ENCODE results near the gene MRAP2.
"Not testable (repeated sequence)": the region's sequence is repeated elsewhere in the genome, so short reads cannot be mapped to it uniquely, and the experiment has no call there.

The MRAP2 gene

DNA sequence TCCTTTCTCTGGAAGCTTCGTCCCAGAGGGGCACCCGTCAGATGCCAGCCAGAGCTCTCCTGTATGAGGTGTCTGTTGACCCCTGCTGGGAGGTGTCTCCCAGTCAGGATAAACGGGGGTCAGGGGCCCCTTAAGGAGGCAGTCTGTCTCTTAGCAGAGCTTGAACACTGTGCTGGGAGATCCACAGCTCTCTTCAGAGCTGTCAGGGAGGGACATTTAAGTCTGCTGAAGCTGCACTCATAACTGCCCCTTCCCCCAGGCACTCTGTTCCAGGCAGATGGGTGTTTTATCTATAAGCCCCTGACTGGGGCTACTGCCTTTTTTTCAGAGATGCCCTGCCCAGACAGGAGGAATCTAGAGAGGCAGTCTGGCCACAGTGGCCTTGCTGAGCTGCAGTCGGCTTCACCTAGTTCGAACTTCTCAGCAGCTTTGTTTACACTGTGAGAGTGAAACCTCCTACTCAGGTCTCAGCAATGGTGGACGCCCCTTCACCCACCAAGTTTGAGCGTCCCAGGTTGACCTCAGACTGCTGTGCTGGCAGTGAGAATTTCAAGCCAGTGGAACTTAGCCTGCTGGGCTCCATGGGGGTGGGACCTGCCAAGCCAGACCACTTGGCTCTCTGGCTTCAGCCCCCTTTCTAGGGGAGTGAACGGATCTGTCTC, 81.5 kb downstream of the MRAP2 start:
- not testable (repeated sequence) for H3K9me3 Mint-ChIP-seq; H3K36me3 Mint-ChIP-seq (ENCODE audit: low read depth); ATAC-seq; H3K4me1 Mint-ChIP-seq; H3K27ac Mint-ChIP-seq; DNase-seq; H3K4me3 Mint-ChIP-seq
- H3K27me3 Mint-ChIP-seq, result peaks cover 14% of the 10 kb centered on the region

DNA sequence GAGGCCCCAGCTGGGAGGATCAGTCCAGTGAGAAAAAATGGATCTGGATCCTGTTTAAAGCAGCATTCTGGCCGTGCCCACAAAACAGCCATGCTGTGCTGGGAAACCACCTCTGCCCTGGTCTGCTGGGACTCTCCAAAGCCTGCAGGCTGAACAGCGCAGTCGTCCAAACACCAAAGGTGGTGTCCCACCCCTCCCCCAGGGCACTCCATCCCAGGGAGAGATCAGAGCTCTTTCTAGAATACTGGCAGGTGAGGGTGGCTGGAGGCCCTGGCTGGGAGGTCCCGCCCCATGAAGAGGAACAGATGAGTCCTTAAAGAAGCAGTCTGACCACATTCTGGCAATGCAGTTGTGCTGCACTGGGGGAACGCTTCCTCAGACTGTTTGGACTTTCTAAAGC, 84.6 kb downstream of the MRAP2 start:
- H3K4me3 Mint-ChIP-seq, result no peak overlapping the region
- H3K27ac Mint-ChIP-seq, result no peak overlapping the region

DNA sequence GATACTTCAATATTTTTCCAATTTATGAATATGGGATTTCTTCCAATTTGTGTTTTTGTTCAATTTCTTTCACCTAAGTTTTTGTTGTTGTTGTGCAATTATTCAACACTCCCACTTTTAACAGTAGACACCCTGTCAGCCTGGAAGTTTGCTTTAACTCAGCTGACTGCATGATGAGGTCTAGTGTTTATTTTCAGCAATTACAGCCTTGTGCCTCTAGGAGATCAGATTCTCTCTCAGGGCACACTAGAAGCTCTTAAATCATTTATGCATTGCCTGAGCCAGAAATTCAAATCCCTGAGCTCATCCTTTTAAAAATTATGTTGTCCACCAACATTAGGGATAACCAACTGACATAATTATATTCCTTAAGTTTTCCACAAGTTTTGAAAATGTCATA, 85.7 kb downstream of the MRAP2 start:
- Mint-ChIP-seq H3K27me3 (peaks cover 6% of the 10 kb centered on the region), H3K36me3 (ENCODE audit: low read depth) (peaks cover 18% of the 10 kb centered on the region), H3K9me3 (peaks cover 10% of the 10 kb centered on the region), H3K27ac (no peak overlapping the region), H3K4me3 (no peak overlapping the region), H3K4me1 (no peaks in the 10 kb centered on the region)
- no peak for ATAC-seq
- DNase-seq, result no peak

More for the DNA sequence above, 84.6 kb downstream of the MRAP2 start:
- ATAC-seq (no peak), DNase-seq (no peak)
- H3K36me3 Mint-ChIP-seq (ENCODE audit: low read depth), result peaks cover 9% of the 10 kb centered on the region
- H3K9me3 Mint-ChIP-seq, result peaks cover 8% of the 10 kb centered on the region
- no peaks in the 10 kb centered on the region for H3K4me1 Mint-ChIP-seq
- peaks cover 9% of the 10 kb centered on the region for H3K27me3 Mint-ChIP-seq

DNA sequence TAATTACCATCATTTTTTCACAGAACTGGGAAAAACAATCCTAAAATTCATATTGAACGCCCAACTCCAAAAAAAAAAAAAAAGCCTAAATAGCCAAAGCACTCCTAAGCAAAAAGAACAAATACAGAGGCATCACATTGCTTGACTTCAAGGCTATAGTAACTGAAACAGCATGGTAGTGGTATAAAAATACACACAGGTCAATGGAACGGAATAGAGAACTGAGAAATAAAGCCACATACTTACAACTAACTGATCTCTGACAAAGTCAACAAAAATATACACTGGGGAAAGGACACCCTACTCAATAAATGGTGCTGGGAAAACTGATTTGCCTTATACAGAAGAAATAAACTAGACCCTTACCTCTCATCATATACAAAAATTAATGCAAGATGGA, 89.6 kb downstream of the MRAP2 start:
- ATAC-seq (no peak), DNase-seq (no peak)
- Mint-ChIP-seq H3K36me3 (ENCODE audit: low read depth) (peaks cover 30% of the 10 kb centered on the region), H3K4me1 (no peaks in the 10 kb centered on the region), H3K27me3 (no peaks in the 10 kb centered on the region), H3K4me3 (no peak overlapping the region), H3K9me3 (peaks cover 5% of the 10 kb centered on the region), H3K27ac (no peak overlapping the region)

DNA sequence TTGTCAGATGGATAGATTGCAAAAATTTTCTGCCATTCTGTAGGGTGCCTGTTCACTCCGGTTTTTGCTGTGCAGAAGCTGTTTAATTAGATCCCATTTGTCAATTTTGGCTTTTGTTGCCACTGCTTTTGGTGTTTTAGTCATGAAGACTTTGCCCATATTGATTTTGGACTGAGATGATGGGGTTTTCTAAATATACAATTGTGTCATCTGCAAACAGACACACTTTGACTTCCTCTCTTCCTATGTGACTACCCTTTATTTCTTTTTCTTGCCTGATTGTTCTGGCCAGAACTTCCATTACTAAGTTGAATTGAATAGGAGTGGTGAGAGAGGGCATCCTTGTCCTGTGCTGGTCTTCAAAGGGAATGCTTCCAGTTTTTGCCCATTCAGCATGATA, 96.0 kb downstream of the MRAP2 start:
- H3K27ac Mint-ChIP-seq, ATAC-seq, H3K4me1 Mint-ChIP-seq, DNase-seq, H3K4me3 Mint-ChIP-seq, H3K27me3 Mint-ChIP-seq: not testable (repeated sequence)
- peaks cover 22% of the 10 kb centered on the region for H3K9me3 Mint-ChIP-seq
- H3K36me3 Mint-ChIP-seq (ENCODE audit: low read depth), result peaks cover 24% of the 10 kb centered on the region

DNA sequence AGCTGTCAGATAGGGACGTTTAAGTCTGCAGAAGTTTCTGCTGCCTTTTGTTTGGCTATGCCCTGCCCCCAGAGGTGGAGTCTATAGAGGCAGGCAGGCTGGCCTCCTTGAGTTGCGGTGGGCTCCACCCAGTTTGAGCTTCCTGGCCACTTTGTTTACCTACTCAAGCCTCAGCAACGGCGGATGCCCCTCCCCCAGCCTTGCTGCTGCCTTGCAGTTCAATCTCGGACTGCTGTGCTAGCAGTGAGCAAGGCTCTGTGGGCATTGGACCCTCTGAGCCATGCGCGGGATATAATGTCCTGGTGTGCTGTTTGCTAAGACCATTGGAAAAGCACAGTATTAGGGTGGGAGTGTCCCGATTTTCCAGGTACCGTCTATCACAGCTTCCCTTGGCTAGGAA, 99.8 kb downstream of the MRAP2 start:
- DNase-seq, H3K4me1 Mint-ChIP-seq, H3K4me3 Mint-ChIP-seq, ATAC-seq, H3K27me3 Mint-ChIP-seq, H3K27ac Mint-ChIP-seq: not testable (repeated sequence)
- Mint-ChIP-seq H3K9me3 (peaks cover 22% of the 10 kb centered on the region), H3K36me3 (ENCODE audit: low read depth) (peaks cover 21% of the 10 kb centered on the region)

DNA sequence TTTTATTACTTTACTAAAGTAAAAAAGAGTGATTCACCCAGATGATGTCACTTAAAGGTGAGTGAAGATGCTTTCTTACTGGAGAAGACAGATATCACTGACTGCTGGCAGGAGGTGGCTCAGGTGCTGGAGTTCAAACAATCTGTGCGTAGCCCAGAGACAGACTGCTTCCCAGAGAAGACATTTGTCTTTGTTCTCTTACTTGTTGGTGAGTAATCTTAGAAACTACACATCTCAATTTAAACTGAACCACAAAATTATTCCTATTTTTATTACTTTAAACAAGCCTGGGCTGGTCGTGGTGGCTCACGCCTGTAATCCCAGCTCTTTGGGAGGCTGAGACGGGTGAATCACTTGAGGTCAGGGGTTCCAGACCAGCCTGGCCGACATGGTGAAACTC, 101.7 kb downstream of the MRAP2 start:
- Mint-ChIP-seq H3K4me1 (peaks cover 3% of the 10 kb centered on the region), H3K4me3 (no peak overlapping the region), H3K36me3 (ENCODE audit: low read depth) (peaks cover 21% of the 10 kb centered on the region), H3K27ac (no peak overlapping the region), H3K9me3 (peaks cover 22% of the 10 kb centered on the region), H3K27me3 (no peaks in the 10 kb centered on the region)
- ATAC-seq, result no peak
- no peak for DNase-seq

DNA sequence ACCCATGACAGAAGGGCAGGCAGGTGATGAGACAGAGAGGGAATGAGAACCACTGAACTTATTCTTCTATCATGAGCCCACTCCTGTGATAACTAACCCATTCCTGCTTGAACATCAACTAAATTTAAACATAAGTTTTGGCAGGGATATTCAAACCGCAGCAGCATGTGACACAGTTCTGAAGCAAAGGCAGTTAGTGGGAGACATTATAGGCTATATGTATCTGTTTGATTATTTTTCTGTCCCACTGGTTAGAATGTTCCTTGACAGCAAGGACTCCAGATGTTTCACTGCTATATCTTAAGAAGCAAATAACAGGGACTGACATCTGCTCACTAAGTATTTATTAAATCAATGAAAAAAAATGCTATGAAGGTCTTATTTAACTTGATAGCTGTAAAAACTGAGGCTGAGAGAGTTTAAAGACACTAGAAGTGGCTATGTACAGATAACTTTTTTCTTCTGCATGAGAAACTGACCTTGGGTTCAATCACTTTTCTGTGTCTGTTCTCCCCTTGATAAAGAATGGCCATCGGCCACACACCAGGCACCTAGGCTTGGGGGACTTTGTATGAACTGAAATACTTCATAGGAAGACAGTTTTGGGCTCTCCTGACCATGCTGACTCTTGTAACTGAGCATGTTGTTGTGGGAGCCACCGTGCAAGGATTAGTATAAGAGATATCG, 102.9 kb downstream of the MRAP2 start:
- Mint-ChIP-seq H3K36me3 (ENCODE audit: low read depth) (peaks cover 25% of the 10 kb centered on the region), H3K27ac (no peak overlapping the region), H3K9me3 (peaks cover 12% of the 10 kb centered on the region), H3K4me3 (no peak overlapping the region), H3K27me3 (no peaks in the 10 kb centered on the region), H3K4me1 (peaks cover 3% of the 10 kb centered on the region)
- DNase-seq, result no peak
- ATAC-seq, result no peak

DNA sequence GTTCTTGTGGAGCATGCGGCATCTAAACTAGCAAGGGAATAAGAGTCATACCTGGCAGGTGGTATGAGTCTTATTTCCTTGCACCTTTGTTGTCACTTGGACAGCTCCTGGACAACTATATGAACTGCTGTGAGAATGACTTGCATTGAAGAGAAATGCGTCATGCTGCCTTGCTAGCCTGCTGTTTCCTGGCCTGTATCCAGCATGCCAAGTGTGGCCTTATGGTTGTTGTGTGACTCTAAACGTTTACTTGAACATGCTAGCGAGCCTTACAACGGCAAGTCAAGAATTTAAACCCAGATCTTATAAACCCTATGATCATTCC, 103.4 kb downstream of the MRAP2 start:
- DNase-seq (no peak), ATAC-seq (no peak)
- Mint-ChIP-seq H3K27me3 (no peaks in the 10 kb centered on the region), H3K4me1 (peaks cover 3% of the 10 kb centered on the region), H3K36me3 (ENCODE audit: low read depth) (peaks cover 28% of the 10 kb centered on the region), H3K9me3 (peaks cover 10% of the 10 kb centered on the region), H3K4me3 (no peak overlapping the region), H3K27ac (no peak overlapping the region)

DNA sequence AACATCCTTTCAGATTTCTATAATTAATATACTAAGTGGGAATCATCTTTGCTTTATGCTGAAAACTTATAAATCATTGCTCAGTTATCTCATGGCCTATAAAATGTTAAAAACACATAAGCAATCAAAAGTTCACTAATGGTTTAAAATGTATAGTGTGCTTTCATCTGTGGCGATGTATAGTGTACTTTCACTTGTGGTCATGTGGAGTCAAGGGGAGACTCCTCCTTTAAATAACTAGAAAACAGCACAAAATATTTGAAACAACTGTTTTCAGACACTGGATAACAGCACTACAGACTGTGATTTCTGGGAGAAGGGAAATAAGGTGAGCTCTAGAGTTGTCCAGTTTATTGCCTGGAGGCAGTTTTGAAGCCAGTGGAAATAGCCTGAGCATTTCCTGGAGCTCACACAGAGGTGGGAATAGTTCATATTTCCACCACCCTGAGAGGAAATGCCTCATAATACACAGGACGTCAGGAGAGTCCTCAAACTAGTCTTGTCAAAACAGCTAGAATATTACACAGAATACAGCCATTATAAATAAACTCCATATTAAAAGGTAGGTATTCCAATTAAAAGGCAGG, 104.5 kb downstream of the MRAP2 start:
- H3K36me3 Mint-ChIP-seq (ENCODE audit: low read depth), result peaks cover 23% of the 10 kb centered on the region
- no peak for DNase-seq
- no peaks in the 10 kb centered on the region for H3K9me3 Mint-ChIP-seq
- no peak overlapping the region for H3K27ac Mint-ChIP-seq
- ATAC-seq, result no peak
- peaks cover 3% of the 10 kb centered on the region for H3K4me1 Mint-ChIP-seq
- H3K27me3 Mint-ChIP-seq, result no peaks in the 10 kb centered on the region
- H3K4me3 Mint-ChIP-seq, result no peak overlapping the region

DNA sequence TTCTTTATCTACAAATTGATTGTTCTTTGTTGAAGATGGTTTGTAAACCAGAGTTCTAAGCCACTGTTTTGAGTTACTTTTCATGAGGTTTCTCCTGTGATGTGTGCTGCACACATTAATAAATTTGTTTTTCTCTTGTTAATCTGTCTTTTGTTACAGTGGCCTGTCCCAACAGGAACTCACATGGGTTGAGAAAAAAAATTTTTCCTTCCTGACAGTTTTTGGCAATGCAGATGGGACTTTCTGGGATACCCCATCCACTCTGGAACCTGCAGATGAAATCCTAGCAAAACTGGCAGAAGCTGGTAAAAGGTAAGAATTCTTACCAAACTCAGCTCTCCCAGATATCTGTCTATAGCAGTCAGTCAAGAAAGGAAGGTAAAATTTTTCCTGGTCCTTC, 105.7 kb downstream of the MRAP2 start:
- H3K4me3 Mint-ChIP-seq, result no peak overlapping the region
- H3K4me1 Mint-ChIP-seq, result peaks cover 3% of the 10 kb centered on the region
- H3K27ac Mint-ChIP-seq, result no peak overlapping the region
- H3K27me3 Mint-ChIP-seq, result no peaks in the 10 kb centered on the region
- DNase-seq (no peak), ATAC-seq (no peak)
- peaks cover 19% of the 10 kb centered on the region for H3K36me3 Mint-ChIP-seq (ENCODE audit: low read depth)
- no peaks in the 10 kb centered on the region for H3K9me3 Mint-ChIP-seq
